Inferior parietal cortex (tissue), 1 donor: ENCODE measurements around the gene FSD1L.

Experiments
- DNase-seq: peaks from one replicate; pipeline ENCODE4 v3.0.0-alpha.2; 2016; ENCODE audit errors: extremely low spot score

The FSD1L gene

GRCh38 chr9:105435453-105435852, 12.4 kb upstream of the FSD1L start:
- no peak for DNase-seq

- no peak for DNase-seq
Measured at GRCh38 chr9:105436783-105437182, 11.1 kb upstream of the FSD1L start.

GRCh38 chr9:105437704-105438103, 10.1 kb upstream of the FSD1L start:
- DNase-seq = no peak

GRCh38 chr9:105438141-105438806, 9.6 kb upstream of the FSD1L start:
- DNase-seq = no peak

- DNase-seq = no peak
Measured at GRCh38 chr9:105439428-105439827, 8.4 kb upstream of the FSD1L start.

GRCh38 chr9:105441616-105442160, 6.1 kb upstream of the FSD1L start:
- DNase-seq = no peak

GRCh38 chr9:105443121-105443520, 4.7 kb upstream of the FSD1L start:
- DNase-seq = no peak

- DNase-seq = no peak
Measured at GRCh38 chr9:105444130-105444529, 3.7 kb upstream of the FSD1L start.

- no peak for DNase-seq
Measured at GRCh38 chr9:105445203-105445881, 2.5 kb upstream of the FSD1L start.

- no peak for DNase-seq
Measured at GRCh38 chr9:105447386-105447813, 434 bp upstream of the FSD1L start.

- no peak for DNase-seq
Measured at GRCh38 chr9:105449081-105449480, 1.2 kb downstream of the FSD1L start.

- DNase-seq = no peak
Measured at GRCh38 chr9:105452185-105452584, 4.4 kb downstream of the FSD1L start.

GRCh38 chr9:105455836-105456475, 8.1 kb downstream of the FSD1L start:
- DNase-seq = no peak

GRCh38 chr9:105457560-105458294, 9.9 kb downstream of the FSD1L start:
- no peak for DNase-seq

- DNase-seq = no peak
Measured at GRCh38 chr9:105458404-105458803, 10.6 kb downstream of the FSD1L start.

GRCh38 chr9:105459336-105459735, 11.5 kb downstream of the FSD1L start:
- no peak for DNase-seq

- no peak for DNase-seq
Measured at GRCh38 chr9:105466898-105467455, 19.1 kb downstream of the FSD1L start.

GRCh38 chr9:105468875-105469274, 21.0 kb downstream of the FSD1L start:
- DNase-seq = no peak

GRCh38 chr9:105473221-105473620, 25.4 kb downstream of the FSD1L start:
- no peak for DNase-seq

GRCh38 chr9:105475302-105475701, 27.5 kb downstream of the FSD1L start:
- DNase-seq = peak; percentile 63

- DNase-seq = no peak
Measured at GRCh38 chr9:105479846-105480245, 32.0 kb downstream of the FSD1L start.

- no peak for DNase-seq
Measured at GRCh38 chr9:105483618-105484017, 35.8 kb downstream of the FSD1L start.
